ENCODE measurements around the gene GRPR. TPM values are rescaled to one million over a fixed set of nuclear protein-coding genes. Genes with fewer than 3 reads are reported as not detected.

GRPR gene
- total and polyA plus RNA-seq, 10 of the 15 experiments (the other 5 are each of a cell fraction or from before 2014, with no cell fraction given), result 0.10 to 3.7 (median 0.21) TPM; not detected in 1

DNA sequence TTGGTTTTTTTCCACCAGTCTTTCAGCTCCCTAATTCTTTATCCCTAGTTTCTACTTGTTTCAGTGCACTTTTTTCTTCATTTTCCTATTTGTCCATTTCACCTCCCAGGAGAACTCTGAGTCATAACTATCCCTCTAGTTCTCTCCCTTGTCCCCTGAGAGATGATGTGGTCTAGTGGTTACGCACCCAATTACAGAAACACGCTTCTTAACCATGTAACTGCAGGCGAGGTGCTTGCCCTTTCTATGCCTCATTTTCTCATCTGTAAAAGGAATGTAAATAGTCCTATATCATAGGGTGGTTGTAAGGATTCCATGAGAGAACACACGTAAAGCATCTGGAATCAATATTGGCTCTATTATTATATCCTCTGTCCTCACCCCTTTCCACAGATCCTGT, 8.8 kb upstream of the GRPR start (continued):
- TF ChIP-seq SMC3 (IDR thresholded peaks at IDR 0.05; ENCODE audit: borderline replicate concordance, low read length) (no peak), CEBPB (IDR thresholded peaks at IDR 0.05; ENCODE audit: borderline replicate concordance in 1 of 2, low read depth in 2 of 2, low read length in 2 of 2) (no peak), RB1 (IDR thresholded peaks at IDR 0.05; ENCODE audit: borderline replicate concordance) (no peak), TBL1XR1 (IDR thresholded peaks at IDR 0.05; ENCODE audit: low read depth, low read length) (no peak), BACH1 (IDR thresholded peaks at IDR 0.05; ENCODE audit: borderline replicate concordance) (no peak), NR2C1 (IDR thresholded peaks at IDR 0.05) (no peak), CHD4 (IDR thresholded peaks at IDR 0.05) (no peak), IKZF2 (IDR thresholded peaks at IDR 0.05) (peak; percentile 63 to 71), RAD51 (IDR thresholded peaks at IDR 0.05) (no peak), RFX5 (IDR thresholded peaks at IDR 0.05; ENCODE audit: low read depth, low read length) (no peak)
- TF ChIP-seq, protein P1, sequence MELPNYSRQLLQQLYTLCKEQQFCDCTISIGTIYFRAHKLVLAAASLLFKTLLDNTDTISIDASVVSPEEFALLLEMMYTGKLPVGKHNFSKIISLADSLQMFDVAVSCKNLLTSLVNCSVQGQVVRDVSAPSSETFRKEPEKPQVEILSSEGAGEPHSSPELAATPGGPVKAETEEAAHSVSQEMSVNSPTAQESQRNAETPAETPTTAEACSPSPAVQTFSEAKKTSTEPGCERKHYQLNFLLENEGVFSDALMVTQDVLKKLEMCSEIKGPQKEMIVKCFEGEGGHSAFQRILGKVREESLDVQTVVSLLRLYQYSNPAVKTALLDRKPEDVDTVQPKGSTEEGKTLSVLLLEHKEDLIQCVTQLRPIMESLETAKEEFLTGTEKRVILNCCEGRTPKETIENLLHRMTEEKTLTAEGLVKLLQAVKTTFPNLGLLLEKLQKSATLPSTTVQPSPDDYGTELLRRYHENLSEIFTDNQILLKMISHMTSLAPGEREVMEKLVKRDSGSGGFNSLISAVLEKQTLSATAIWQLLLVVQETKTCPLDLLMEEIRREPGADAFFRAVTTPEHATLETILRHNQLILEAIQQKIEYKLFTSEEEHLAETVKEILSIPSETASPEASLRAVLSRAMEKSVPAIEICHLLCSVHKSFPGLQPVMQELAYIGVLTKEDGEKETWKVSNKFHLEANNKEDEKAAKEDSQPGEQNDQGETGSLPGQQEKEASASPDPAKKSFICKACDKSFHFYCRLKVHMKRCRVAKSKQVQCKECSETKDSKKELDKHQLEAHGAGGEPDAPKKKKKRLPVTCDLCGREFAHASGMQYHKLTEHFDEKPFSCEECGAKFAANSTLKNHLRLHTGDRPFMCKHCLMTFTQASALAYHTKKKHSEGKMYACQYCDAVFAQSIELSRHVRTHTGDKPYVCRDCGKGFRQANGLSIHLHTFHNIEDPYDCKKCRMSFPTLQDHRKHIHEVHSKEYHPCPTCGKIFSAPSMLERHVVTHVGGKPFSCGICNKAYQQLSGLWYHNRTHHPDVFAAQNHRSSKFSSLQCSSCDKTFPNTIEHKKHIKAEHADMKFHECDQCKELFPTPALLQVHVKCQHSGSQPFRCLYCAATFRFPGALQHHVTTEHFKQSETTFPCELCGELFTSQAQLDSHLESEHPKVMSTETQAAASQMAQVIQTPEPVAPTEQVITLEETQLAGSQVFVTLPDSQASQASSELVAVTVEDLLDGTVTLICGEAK (IDR thresholded peaks at IDR 0.05; ENCODE audit: borderline replicate concordance), result no peak
- TF ChIP-seq, protein P2, sequence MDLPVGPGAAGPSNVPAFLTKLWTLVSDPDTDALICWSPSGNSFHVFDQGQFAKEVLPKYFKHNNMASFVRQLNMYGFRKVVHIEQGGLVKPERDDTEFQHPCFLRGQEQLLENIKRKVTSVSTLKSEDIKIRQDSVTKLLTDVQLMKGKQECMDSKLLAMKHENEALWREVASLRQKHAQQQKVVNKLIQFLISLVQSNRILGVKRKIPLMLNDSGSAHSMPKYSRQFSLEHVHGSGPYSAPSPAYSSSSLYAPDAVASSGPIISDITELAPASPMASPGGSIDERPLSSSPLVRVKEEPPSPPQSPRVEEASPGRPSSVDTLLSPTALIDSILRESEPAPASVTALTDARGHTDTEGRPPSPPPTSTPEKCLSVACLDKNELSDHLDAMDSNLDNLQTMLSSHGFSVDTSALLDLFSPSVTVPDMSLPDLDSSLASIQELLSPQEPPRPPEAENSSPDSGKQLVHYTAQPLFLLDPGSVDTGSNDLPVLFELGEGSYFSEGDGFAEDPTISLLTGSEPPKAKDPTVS (IDR thresholded peaks at IDR 0.05; ENCODE audit: low read depth, low read length), result no peak
